ENCODE measurements around the gene GPR31.

DNA sequence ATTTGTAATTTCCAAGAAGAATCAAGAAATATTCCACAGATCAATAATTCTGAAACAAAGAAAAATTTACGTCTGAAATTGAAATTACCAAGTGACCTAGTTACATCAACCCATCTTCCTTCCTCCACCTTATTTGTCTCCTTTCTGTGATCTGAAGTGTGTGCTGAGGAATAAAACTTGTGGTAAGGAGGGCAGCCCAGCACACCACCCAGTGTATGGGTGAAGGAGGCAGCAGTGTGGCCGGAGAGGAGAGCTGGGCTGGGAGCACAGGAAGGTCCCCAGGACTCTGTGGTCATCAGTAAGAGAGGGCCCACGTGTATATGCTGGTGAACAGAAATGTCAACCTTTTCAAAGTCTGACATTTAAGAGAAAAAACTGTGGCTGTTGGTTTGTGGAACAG is 46.2 kb downstream of the GPR31 start:
- no peak for TF ChIP-seq SMC3 (conservative IDR thresholded peaks at IDR 0.05; ENCODE audit: insufficient read depth, low read depth, low read length)
- no peak for TF ChIP-seq FOSL1 (tag; conservative IDR thresholded peaks at IDR 0.05)
- no peak for TF ChIP-seq DACH1 (IDR thresholded peaks at IDR 0.05; ENCODE audit: partially characterized antibody)
- TF ChIP-seq TCF7L2 (IDR thresholded peaks at IDR 0.05; ENCODE audit: low read depth, low read length) = no peak
- TF ChIP-seq, protein P1, sequence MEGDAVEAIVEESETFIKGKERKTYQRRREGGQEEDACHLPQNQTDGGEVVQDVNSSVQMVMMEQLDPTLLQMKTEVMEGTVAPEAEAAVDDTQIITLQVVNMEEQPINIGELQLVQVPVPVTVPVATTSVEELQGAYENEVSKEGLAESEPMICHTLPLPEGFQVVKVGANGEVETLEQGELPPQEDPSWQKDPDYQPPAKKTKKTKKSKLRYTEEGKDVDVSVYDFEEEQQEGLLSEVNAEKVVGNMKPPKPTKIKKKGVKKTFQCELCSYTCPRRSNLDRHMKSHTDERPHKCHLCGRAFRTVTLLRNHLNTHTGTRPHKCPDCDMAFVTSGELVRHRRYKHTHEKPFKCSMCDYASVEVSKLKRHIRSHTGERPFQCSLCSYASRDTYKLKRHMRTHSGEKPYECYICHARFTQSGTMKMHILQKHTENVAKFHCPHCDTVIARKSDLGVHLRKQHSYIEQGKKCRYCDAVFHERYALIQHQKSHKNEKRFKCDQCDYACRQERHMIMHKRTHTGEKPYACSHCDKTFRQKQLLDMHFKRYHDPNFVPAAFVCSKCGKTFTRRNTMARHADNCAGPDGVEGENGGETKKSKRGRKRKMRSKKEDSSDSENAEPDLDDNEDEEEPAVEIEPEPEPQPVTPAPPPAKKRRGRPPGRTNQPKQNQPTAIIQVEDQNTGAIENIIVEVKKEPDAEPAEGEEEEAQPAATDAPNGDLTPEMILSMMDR (IDR thresholded peaks at IDR 0.05 in 2 of 3, conservative IDR thresholded peaks at IDR 0.05 in 1 of 3; ENCODE audit: insufficient read depth in 2 of 3, low read depth in 1 of 3, low read length in 3 of 3) = no peak
- TF ChIP-seq, protein P2, sequence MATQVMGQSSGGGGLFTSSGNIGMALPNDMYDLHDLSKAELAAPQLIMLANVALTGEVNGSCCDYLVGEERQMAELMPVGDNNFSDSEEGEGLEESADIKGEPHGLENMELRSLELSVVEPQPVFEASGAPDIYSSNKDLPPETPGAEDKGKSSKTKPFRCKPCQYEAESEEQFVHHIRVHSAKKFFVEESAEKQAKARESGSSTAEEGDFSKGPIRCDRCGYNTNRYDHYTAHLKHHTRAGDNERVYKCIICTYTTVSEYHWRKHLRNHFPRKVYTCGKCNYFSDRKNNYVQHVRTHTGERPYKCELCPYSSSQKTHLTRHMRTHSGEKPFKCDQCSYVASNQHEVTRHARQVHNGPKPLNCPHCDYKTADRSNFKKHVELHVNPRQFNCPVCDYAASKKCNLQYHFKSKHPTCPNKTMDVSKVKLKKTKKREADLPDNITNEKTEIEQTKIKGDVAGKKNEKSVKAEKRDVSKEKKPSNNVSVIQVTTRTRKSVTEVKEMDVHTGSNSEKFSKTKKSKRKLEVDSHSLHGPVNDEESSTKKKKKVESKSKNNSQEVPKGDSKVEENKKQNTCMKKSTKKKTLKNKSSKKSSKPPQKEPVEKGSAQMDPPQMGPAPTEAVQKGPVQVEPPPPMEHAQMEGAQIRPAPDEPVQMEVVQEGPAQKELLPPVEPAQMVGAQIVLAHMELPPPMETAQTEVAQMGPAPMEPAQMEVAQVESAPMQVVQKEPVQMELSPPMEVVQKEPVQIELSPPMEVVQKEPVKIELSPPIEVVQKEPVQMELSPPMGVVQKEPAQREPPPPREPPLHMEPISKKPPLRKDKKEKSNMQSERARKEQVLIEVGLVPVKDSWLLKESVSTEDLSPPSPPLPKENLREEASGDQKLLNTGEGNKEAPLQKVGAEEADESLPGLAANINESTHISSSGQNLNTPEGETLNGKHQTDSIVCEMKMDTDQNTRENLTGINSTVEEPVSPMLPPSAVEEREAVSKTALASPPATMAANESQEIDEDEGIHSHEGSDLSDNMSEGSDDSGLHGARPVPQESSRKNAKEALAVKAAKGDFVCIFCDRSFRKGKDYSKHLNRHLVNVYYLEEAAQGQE (IDR thresholded peaks at IDR 0.05; ENCODE audit: borderline replicate concordance) = no peak
- TF ChIP-seq, protein P2 (CRISPR knock-in tag; IDR thresholded peaks at IDR 0.05; ENCODE audit: low read depth) = no peak

Data from K562 (cell line).